ENCODE data around the gene EDEM3. TPM values are rescaled to one million over a fixed set of nuclear protein-coding genes. Genes with fewer than 3 reads are reported as not detected.

EDEM3 gene
- total and polyA plus RNA-seq, 2 of the 8 experiments (the other 6 are each of a cell fraction or from before 2014, with no cell fraction given): 1.6 to 14.0 TPM

DNA sequence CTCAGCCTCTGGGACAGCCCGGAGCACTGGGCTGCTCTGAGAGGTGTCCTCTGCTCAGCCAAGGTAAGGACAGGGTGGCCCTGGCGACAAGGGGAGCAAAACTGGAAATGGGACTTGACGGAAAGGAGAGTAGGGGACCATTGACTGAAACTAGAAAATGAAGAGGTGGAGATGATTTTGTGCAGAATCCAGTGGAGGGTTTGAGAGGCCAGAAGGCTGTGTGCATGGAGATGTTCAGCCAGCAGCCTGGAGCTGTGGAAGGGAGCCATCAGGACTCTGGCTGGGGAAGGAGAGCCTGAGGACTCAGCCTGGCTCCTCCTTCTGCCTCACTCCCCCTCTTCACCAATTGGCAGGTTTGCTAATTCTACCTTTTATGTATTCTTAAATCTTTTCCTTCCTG lies 114.2 kb downstream of the EDEM3 start (continued):
- TF ChIP-seq, protein P1, sequence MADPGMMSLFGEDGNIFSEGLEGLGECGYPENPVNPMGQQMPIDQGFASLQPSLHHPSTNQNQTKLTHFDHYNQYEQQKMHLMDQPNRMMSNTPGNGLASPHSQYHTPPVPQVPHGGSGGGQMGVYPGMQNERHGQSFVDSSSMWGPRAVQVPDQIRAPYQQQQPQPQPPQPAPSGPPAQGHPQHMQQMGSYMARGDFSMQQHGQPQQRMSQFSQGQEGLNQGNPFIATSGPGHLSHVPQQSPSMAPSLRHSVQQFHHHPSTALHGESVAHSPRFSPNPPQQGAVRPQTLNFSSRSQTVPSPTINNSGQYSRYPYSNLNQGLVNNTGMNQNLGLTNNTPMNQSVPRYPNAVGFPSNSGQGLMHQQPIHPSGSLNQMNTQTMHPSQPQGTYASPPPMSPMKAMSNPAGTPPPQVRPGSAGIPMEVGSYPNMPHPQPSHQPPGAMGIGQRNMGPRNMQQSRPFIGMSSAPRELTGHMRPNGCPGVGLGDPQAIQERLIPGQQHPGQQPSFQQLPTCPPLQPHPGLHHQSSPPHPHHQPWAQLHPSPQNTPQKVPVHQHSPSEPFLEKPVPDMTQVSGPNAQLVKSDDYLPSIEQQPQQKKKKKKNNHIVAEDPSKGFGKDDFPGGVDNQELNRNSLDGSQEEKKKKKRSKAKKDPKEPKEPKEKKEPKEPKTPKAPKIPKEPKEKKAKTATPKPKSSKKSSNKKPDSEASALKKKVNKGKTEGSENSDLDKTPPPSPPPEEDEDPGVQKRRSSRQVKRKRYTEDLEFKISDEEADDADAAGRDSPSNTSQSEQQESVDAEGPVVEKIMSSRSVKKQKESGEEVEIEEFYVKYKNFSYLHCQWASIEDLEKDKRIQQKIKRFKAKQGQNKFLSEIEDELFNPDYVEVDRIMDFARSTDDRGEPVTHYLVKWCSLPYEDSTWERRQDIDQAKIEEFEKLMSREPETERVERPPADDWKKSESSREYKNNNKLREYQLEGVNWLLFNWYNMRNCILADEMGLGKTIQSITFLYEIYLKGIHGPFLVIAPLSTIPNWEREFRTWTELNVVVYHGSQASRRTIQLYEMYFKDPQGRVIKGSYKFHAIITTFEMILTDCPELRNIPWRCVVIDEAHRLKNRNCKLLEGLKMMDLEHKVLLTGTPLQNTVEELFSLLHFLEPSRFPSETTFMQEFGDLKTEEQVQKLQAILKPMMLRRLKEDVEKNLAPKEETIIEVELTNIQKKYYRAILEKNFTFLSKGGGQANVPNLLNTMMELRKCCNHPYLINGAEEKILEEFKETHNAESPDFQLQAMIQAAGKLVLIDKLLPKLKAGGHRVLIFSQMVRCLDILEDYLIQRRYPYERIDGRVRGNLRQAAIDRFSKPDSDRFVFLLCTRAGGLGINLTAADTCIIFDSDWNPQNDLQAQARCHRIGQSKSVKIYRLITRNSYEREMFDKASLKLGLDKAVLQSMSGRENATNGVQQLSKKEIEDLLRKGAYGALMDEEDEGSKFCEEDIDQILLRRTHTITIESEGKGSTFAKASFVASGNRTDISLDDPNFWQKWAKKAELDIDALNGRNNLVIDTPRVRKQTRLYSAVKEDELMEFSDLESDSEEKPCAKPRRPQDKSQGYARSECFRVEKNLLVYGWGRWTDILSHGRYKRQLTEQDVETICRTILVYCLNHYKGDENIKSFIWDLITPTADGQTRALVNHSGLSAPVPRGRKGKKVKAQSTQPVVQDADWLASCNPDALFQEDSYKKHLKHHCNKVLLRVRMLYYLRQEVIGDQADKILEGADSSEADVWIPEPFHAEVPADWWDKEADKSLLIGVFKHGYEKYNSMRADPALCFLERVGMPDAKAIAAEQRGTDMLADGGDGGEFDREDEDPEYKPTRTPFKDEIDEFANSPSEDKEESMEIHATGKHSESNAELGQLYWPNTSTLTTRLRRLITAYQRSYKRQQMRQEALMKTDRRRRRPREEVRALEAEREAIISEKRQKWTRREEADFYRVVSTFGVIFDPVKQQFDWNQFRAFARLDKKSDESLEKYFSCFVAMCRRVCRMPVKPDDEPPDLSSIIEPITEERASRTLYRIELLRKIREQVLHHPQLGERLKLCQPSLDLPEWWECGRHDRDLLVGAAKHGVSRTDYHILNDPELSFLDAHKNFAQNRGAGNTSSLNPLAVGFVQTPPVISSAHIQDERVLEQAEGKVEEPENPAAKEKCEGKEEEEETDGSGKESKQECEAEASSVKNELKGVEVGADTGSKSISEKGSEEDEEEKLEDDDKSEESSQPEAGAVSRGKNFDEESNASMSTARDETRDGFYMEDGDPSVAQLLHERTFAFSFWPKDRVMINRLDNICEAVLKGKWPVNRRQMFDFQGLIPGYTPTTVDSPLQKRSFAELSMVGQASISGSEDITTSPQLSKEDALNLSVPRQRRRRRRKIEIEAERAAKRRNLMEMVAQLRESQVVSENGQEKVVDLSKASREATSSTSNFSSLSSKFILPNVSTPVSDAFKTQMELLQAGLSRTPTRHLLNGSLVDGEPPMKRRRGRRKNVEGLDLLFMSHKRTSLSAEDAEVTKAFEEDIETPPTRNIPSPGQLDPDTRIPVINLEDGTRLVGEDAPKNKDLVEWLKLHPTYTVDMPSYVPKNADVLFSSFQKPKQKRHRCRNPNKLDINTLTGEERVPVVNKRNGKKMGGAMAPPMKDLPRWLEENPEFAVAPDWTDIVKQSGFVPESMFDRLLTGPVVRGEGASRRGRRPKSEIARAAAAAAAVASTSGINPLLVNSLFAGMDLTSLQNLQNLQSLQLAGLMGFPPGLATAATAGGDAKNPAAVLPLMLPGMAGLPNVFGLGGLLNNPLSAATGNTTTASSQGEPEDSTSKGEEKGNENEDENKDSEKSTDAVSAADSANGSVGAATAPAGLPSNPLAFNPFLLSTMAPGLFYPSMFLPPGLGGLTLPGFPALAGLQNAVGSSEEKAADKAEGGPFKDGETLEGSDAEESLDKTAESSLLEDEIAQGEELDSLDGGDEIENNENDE (IDR thresholded peaks at IDR 0.05; ENCODE audit: insufficient replicate concordance, low read length): no peak
- TF ChIP-seq SRF (IDR thresholded peaks at IDR 0.05; ENCODE audit: low read depth, low read length) (no peak), KDM5A (IDR thresholded peaks at IDR 0.05; ENCODE audit: low read length) (no peak), PHF8 (conservative IDR thresholded peaks at IDR 0.05; ENCODE audit: low read depth, low read length) (no peak), RXRA (IDR thresholded peaks at IDR 0.05; ENCODE audit: insufficient read depth, low read depth, low read length) (no peak), GABPA (IDR thresholded peaks at IDR 0.05; ENCODE audit: borderline replicate concordance, insufficient read depth, low read length) (no peak), EP300 (IDR thresholded peaks at IDR 0.05; ENCODE audit: borderline replicate concordance in 1 of 2, low read depth in 2 of 2, low read length in 2 of 2) (no peak)

Data from H1 (cell line).